GM12878 (cell line): ENCODE results near the gene RREB1. TPM values are rescaled to one million over a fixed set of nuclear protein-coding genes. Genes with fewer than 3 reads are reported as not detected.

ENCODE experiments used
- ATAC-seq: fragments of 200-7000 bp; cut with Tn5 transposase; 3 replicates; pipeline ENCODE4 v1.9.1; 2020; ENCODE audit warnings: mild to moderate bottlenecking, moderate library complexity
- BruUV-seq: library from RNA; stranded (reverse); fragments of 400-500 nt; replicated peaks from 2 replicates; lab custom pipeline; 2021; lab: Mats Ljungman, UMichigan
- CTCF ChIA-PET: fragments of 300-600 bp; sonication (Branson Sonifier 250); formaldehyde crosslinking; extraction: SDS; loops from one replicate; lab custom pipeline; 2021; ENCODE audit warnings: inconsistent platforms; lab: Yijun Ruan, JAX
- POLR2A ChIA-PET: fragments of 350-600 bp; formaldehyde crosslinking; extraction: SDS; loops from one replicate; lab custom pipeline; 2021; ENCODE audit warnings: inconsistent platforms; lab: Charles Lee
- RAD21 ChIA-PET: fragments of 300-600 bp; sonication (Branson Sonifier 250); formaldehyde crosslinking; loops from one replicate; lab custom pipeline; 2023; ENCODE audit warnings: antibody characterized with exemption; ENCODE audit not compliant: unreplicated experiment; lab: Charles Lee
- SMC1A ChIA-PET: fragments of 300-600 bp; sonication (Branson Sonifier 250); formaldehyde crosslinking; loops from one replicate; lab custom pipeline; 2023; ENCODE audit not compliant: unreplicated experiment, uncharacterized antibody; lab: Charles Lee
- DNase-seq: peaks from one replicate; pipeline ENCODE4 v3.0.0-alpha.2; 2011; ENCODE audit warnings: low read depth, low spot score
- FAIRE-seq: peaks from 3 replicates; lab custom pipeline; 2011; peaks lifted over from hg19 to GRCh38; lab: Jason Lieb, UNC
- H2AFZ ChIP-seq: 2 replicates; pipeline ENCODE4 v1.6.0; 2011; ENCODE audit warnings: low read depth, low read length, control low read depth; ENCODE audit not compliant: control insufficient read depth
- H3K27ac ChIP-seq: 2 replicates; pipeline ENCODE4 v1.5.1; 2011; ENCODE audit warnings: control low read depth; ENCODE audit not compliant: control insufficient read depth, insufficient read depth
- H3K27me3 ChIP-seq, 2 experiments: replicated peaks in 1 of 2; 2 replicates each; pipeline versions ENCODE4 v1.6.0 to v1.6.1; 2011; ENCODE audit warnings: low read length in 1 of 2; ENCODE audit not compliant: control insufficient read depth in 2 of 2, insufficient read depth in 2 of 2
- H3K36me3 ChIP-seq, 2 experiments: 2 replicates each; pipeline ENCODE4 v1.5.1; 2011; ENCODE audit warnings: low read length in 1 of 2; ENCODE audit not compliant: control insufficient read depth in 2 of 2, insufficient read depth in 2 of 2
- H3K4me1 ChIP-seq: 2 replicates; pipeline ENCODE4 v1.6.1; 2011; ENCODE audit warnings: mild to moderate bottlenecking, low read length, moderate library complexity, mixed read lengths; ENCODE audit not compliant: control insufficient read depth, insufficient read depth
- H3K4me2 ChIP-seq: 2 replicates; pipeline ENCODE4 v1.6.0; 2011; ENCODE audit warnings: control low read depth; ENCODE audit not compliant: control insufficient read depth, insufficient read depth
- H3K4me3 ChIP-seq: fragments of 200-600 bp; sonication (generic); 2 replicates; pipeline ENCODE4 v1.5.1; 2016
- H3K79me2 ChIP-seq: 2 replicates; pipeline ENCODE4 v1.6.0; 2011; ENCODE audit warnings: low read length; ENCODE audit not compliant: control insufficient read depth, insufficient read depth
- H3K9ac ChIP-seq: 2 replicates; pipeline ENCODE4 v1.8.0; 2011; ENCODE audit warnings: low read length, control low read depth, mixed read lengths; ENCODE audit not compliant: control insufficient read depth, insufficient read depth
- H3K9me3 ChIP-seq: replicated peaks from 3 replicates; pipeline ENCODE4 v1.5.1; 2011; ENCODE audit warnings: mild to moderate bottlenecking, low read length; ENCODE audit not compliant: control insufficient read depth, insufficient read depth
- H4K20me1 ChIP-seq: 2 replicates; pipeline ENCODE4 v1.6.0; 2011; ENCODE audit not compliant: control insufficient read depth, insufficient read depth
- CHD1 ChIP-seq: IDR thresholded peaks from 2 replicates; pipeline ENCODE4 v1.6.1; 2012; ENCODE audit warnings: low read depth, low read length, improper control_type of control experiment
- CHD2 ChIP-seq: IDR thresholded peaks from 2 replicates; pipeline ENCODE4 v1.6.1; 2011; ENCODE audit warnings: low read depth, low read length, improper control_type of control experiment, borderline replicate concordance
- MEF2B ChIP-seq: fragments of 450-650 bp; IDR thresholded peaks from 2 replicates; pipeline ENCODE4 v1.6.1; 2018; ENCODE audit warnings: mild to moderate bottlenecking, moderate library complexity; ENCODE audit not compliant: partially characterized antibody, poor library complexity, severe bottlenecking
- MYB ChIP-seq: fragments of 150-350 bp; IDR thresholded peaks from 2 replicates; pipeline ENCODE4 v1.6.1; 2014; ENCODE audit warnings: mild to moderate bottlenecking, low read depth, low read length, borderline replicate concordance
- PAX8 ChIP-seq: fragments of 450-650 bp; IDR thresholded peaks from 2 replicates; pipeline ENCODE4 v1.6.1; 2017; ENCODE audit warnings: mild to moderate bottlenecking, moderate library complexity
- POLR2AphosphoS5 ChIP-seq: IDR thresholded peaks from 2 replicates; pipeline ENCODE4 v1.6.1; 2011; ENCODE audit warnings: mild to moderate bottlenecking, low read length, inconsistent platforms
- RELA ChIP-seq: fragments of 450-650 bp; IDR thresholded peaks from 2 replicates; pipeline ENCODE4 v1.8.0; 2014; ENCODE audit warnings: borderline replicate concordance; ENCODE audit not compliant: partially characterized antibody
- SUZ12 ChIP-seq: fragments of 200-600 bp; sonication (generic); IDR thresholded peaks from one replicate; pipeline ENCODE4 v1.6.1; 2018; ENCODE audit warnings: antibody characterized with exemption, mild to moderate bottlenecking; ENCODE audit not compliant: unreplicated experiment
- ZNF207 ChIP-seq: fragments of 450-650 bp; IDR thresholded peaks from 2 replicates; pipeline ENCODE4 v1.6.1; 2014; ENCODE audit warnings: antibody characterized with exemption, mild to moderate bottlenecking, borderline replicate concordance
- ZNF384 ChIP-seq: IDR thresholded peaks from 2 replicates; pipeline ENCODE4 v1.6.1; 2012; ENCODE audit warnings: low read depth, mild to moderate bottlenecking, low read length, improper control_type of control experiment, borderline replicate concordance
- ZNF622 ChIP-seq: fragments of 450-650 bp; IDR thresholded peaks from 2 replicates; pipeline ENCODE4 v1.6.1; 2017; ENCODE audit warnings: mild to moderate bottlenecking, inconsistent platforms
- WGBS: methylation state at CpG from one replicate; pipeline ENCODE4 v1.1.6; 2016; ENCODE audit warnings: low lambda C conversion rate; ENCODE audit not compliant: insufficient replicate concordance, insufficient coverage; ENCODE audit errors: missing lambda C conversion rate; 5-methylcytosine and 5-hydroxymethylcytosine counted together
- in situ Hi-C: fragments of 300-500 bp; cut with MboI; formaldehyde crosslinking; loops from 9 replicates; pipeline ENCODE4 v1.14.3; 2018; ENCODE audit warnings: mixed read lengths
- intact Hi-C: fragments of 100-400 bp; cut with micrococcal nuclease; formaldehyde crosslinking; loops from one replicate; pipeline ENCODE4 v1.14.2; 2022; ENCODE audit not compliant: unreplicated experiment
- polyA plus RNA-seq, 11 experiments: library from polyadenylated mRNA; depleted of rRNA in 4 of 11; unstranded in 6 of 11; stranded (reverse) in 5 of 11; fragments of >200 nt; fragmentation: Nextera tagmentation in 4 of 11; fragmentation: Illumina TruSeq in 1 of 11; extraction: Ambion mirVana in 4 of 11; extraction: Trizol in 1 of 11; gene quantifications; 1 replicate in 1 of 11; 2 replicates in 10 of 11; pipeline versions ENCODE4 v1.2.1 to v1.2.3, GENCODE V29; 2011 to 2016; ENCODE audit warnings: inconsistent platforms in 2 of 11, missing spikeins in 2 of 11, low read depth in 1 of 11
- total RNA-seq, 4 experiments: library from RNA; depleted of rRNA in 3 of 4; stranded (reverse); fragments of >200 nt in 3 of 4; fragmentation: Illumina TruSeq in 1 of 4; extraction: Trizol in 1 of 4; gene quantifications; 2 replicates each; pipeline versions ENCODE4 v1.2.1 to v1.2.3, GENCODE V29; 2013 to 2021
- TF ChIP-seq, protein P1 (sequence below): IDR thresholded peaks from 2 replicates; pipeline ENCODE4 v1.6.1; 2012; ENCODE audit warnings: low read depth, low read length, improper control_type of control experiment
- TF ChIP-seq, protein P2 (sequence below): fragments of 150-350 bp; IDR thresholded peaks from 2 replicates; pipeline ENCODE4 v1.6.1; 2014; ENCODE audit warnings: mild to moderate bottlenecking, low read depth, low read length

Gene RREB1
- total and polyA plus RNA-seq, 10 of the 15 experiments (the other 5 are each of a cell fraction or from before 2014, with no cell fraction given) = 1.9 to 30.3 (median 8.6) TPM

DNA sequence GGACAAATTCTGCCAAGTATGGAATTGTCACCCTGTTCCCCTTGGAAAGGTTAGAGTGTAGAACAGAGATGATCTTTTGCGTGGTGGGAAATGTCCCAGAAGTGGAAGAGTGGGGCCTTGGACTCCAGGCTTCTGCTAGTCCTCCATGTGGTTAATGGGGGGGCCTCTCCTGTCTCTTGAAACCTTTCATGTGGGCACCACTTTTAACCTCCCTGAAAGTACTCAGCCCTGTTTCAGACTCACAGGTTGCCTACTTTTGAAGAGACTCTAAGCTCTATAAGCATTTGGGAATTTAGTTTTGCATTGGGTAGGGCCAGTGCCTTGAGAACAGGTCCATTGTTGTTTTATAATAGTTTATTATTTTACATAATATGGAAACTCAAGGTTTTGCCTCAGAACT is 17.5 kb downstream of the RREB1 start:
- BruUV-seq = no TSS peak

More for the DNA sequence above, 17.5 kb downstream of the RREB1 start:
- Histone ChIP-seq H3K79me2 (peaks cover 95% of the 10 kb centered on the region), H3K27ac (no peak overlapping the region), H3K9me3 (no peaks in the 10 kb centered on the region), H4K20me1 (peaks cover 34% of the 10 kb centered on the region), H3K4me2 (no peak overlapping the region), H3K27me3 (no peaks in the 10 kb centered on the region), H3K9ac (no peak overlapping the region), H3K36me3 (peaks cover 12 to 30% of the 10 kb centered on the region in 2 experiments), H2AFZ (no peak overlapping the region), H3K4me3 (no peak overlapping the region), H3K4me1 (peaks cover 31% of the 10 kb centered on the region)
- DNase-seq (no peak), ATAC-seq (no peak), FAIRE-seq (no peak)
- SMC1A ChIA-PET = interaction anchor here (1.0 to 2.2 kb wide), 4 partner anchors 9 to 38 kb away, joined by 3 to 13 read pairs (median 10); no protein-coding TSS in a partner anchor
- POLR2A ChIA-PET = interaction anchor here (1.7 kb wide), 1 partner anchor 9 kb away, joined by 7 read pairs; no protein-coding TSS in a partner anchor
- RAD21 ChIA-PET = no interaction called here
- CTCF ChIA-PET = interaction anchor here (0.7 to 1.4 kb wide), 4 partner anchors 14 to 27 kb away, joined by 3 read pairs; no protein-coding TSS in a partner anchor
- in situ Hi-C loops = no loop called here
- intact Hi-C loops = no loop called here
- no peak for TF ChIP-seq SUZ12
- no peak for TF ChIP-seq ZNF207
- TF ChIP-seq, protein P1, sequence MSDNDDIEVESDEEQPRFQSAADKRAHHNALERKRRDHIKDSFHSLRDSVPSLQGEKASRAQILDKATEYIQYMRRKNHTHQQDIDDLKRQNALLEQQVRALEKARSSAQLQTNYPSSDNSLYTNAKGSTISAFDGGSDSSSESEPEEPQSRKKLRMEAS = no peak
- no peak for TF ChIP-seq PAX8
- TF ChIP-seq MEF2B = no peak
- TF ChIP-seq CHD1 = no peak
- TF ChIP-seq, protein P2, sequence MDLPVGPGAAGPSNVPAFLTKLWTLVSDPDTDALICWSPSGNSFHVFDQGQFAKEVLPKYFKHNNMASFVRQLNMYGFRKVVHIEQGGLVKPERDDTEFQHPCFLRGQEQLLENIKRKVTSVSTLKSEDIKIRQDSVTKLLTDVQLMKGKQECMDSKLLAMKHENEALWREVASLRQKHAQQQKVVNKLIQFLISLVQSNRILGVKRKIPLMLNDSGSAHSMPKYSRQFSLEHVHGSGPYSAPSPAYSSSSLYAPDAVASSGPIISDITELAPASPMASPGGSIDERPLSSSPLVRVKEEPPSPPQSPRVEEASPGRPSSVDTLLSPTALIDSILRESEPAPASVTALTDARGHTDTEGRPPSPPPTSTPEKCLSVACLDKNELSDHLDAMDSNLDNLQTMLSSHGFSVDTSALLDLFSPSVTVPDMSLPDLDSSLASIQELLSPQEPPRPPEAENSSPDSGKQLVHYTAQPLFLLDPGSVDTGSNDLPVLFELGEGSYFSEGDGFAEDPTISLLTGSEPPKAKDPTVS = no peak
- no peak for TF ChIP-seq ZNF622
- TF ChIP-seq ZNF384 = no peak
- no peak for TF ChIP-seq CHD2
- no peak for TF ChIP-seq POLR2AphosphoS5
- no peak for TF ChIP-seq RELA
- no peak for TF ChIP-seq MYB
- WGBS = 92% methylated on average over 1 of the region's 1 CpG
